Subcutaneous abdominal adipose tissue (tissue), 5 donors: ENCODE data around the gene OPRPN.

Source experiments
- H3K27ac ChIP-seq: one replicate; pipeline ENCODE4 v1.7.0; 2013; ENCODE audit warnings: low read depth, mild to moderate bottlenecking, inconsistent platforms, low read length, moderate library complexity
- H3K27me3 ChIP-seq, 5 donors: one replicate each; pipeline ENCODE4 v1.7.0; 2013; ENCODE audit warnings: low read length in 5 of 5, inconsistent platforms in 1 of 5; ENCODE audit not compliant: control insufficient read depth in 5 of 5, insufficient read depth in 4 of 5
- H3K36me3 ChIP-seq, 5 donors: one replicate each; pipeline ENCODE4 v1.7.0; 2013; ENCODE audit warnings: low read length in 5 of 5; ENCODE audit not compliant: control insufficient read depth in 5 of 5, insufficient read depth in 5 of 5
- H3K4me1 ChIP-seq, 5 donors: one replicate each; pipeline ENCODE4 v1.7.0; 2013; ENCODE audit warnings: low read length in 5 of 5, mild to moderate bottlenecking in 3 of 5, moderate library complexity in 1 of 5; ENCODE audit not compliant: control insufficient read depth in 5 of 5, insufficient read depth in 5 of 5
- H3K4me3 ChIP-seq, 5 donors: one replicate each; pipeline ENCODE4 v1.7.0; 2013; ENCODE audit warnings: low read length in 5 of 5, low read depth in 1 of 5
- H3K9ac ChIP-seq, 5 donors: one replicate each; pipeline ENCODE4 v1.7.0; 2013; ENCODE audit warnings: low read length in 5 of 5, mild to moderate bottlenecking in 4 of 5, moderate library complexity in 3 of 5
- H3K9me3 ChIP-seq, 5 donors: one replicate each; pipeline ENCODE4 v1.7.0; 2013; ENCODE audit warnings: low read length in 5 of 5; ENCODE audit not compliant: control insufficient read depth in 5 of 5
- donor health status: healthy.
- donor health status: healthy.
- donor health status: healthy.
- donor health status: healthy.
- donor health status: healthy.

Gene OPRPN, protein sequence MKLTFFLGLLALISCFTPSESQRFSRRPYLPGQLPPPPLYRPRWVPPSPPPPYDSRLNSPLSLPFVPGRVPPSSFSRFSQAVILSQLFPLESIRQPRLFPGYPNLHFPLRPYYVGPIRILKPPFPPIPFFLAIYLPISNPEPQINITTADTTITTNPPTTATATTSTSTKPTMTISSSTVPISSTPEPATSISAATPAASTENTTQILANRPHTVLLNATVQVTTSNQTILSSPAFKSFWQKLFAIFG

GRCh38 chr4:70397580-70397979 lies at the start of gene OPRPN:
TSS of gene OPRPN (plus strand) at chr4:70397940. CDS start at chr4:70399286, 1,346 bp downstream.
- Histone ChIP-seq H3K9me3 (no peaks in the 10 kb centered on the region), H3K36me3 (no peaks in the 10 kb centered on the region), H3K27ac (no peak within 1 kb of the TSS), H3K4me3 (no peak within 1 kb of the TSS), H3K9ac (no peak within 1 kb of the TSS), H3K4me1 (no peaks in the 10 kb centered on the region), H3K27me3 (no peaks in the 10 kb centered on the region)

GRCh38 chr4:70356185-70356584 lies 41.6 kb upstream of the OPRPN start:
- Histone ChIP-seq H3K9ac (no peak overlapping the region), H3K27ac (no peak overlapping the region), H3K4me1 (no peaks in the 10 kb centered on the region), H3K27me3 (no peaks in the 10 kb centered on the region), H3K36me3 (no peaks in the 10 kb centered on the region), H3K9me3 (peaks cover 0 to 3% (median 0%) of the 10 kb centered on the region in 5 donors), H3K4me3 (no peak overlapping the region)

DNA sequence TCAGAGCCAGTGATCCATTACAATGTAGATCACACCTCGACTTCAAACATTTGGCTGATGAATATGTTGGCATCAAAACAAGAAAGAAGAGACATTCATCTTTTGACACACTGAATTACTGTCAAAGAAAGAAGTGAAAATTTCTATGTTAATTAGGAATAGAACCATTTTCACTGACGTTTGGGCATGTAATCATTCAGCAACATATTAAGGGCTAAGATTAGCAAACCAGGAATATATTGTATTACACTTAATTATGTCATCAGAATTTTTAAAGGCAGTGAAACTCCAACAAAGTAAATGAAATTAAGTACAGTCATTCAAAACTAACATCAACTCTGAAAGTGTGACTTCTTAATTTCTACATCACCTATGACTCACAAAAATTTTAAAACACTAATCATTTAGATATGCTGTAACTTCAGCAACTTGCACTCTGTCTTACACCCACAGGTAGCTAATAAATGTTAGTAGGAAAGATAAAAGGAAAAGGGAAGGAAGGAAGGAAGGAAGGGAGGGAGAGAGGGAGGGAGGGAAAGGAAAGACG lies 38.6 kb upstream of the OPRPN start:
- H3K4me1 ChIP-seq: no peaks in the 10 kb centered on the region
- H3K9ac ChIP-seq: no peak overlapping the region
- H3K9me3 ChIP-seq: peaks cover 0 to 3% (median 0%) of the 10 kb centered on the region in 5 donors
- no peaks in the 10 kb centered on the region for H3K36me3 ChIP-seq
- no peak overlapping the region for H3K4me3 ChIP-seq
- H3K27me3 ChIP-seq: no peaks in the 10 kb centered on the region
- no peak overlapping the region for H3K27ac ChIP-seq

- H3K9me3 ChIP-seq: peaks cover 0 to under 1% (median 0%) of the 10 kb centered on the region in 5 donors
- H3K4me1 ChIP-seq: no peaks in the 10 kb centered on the region
- H3K27me3 ChIP-seq: no peaks in the 10 kb centered on the region
- H3K9ac ChIP-seq: no peak within 1 kb of the TSS
- no peak within 1 kb of the TSS for H3K27ac ChIP-seq
- no peak within 1 kb of the TSS for H3K4me3 ChIP-seq
- H3K36me3 ChIP-seq: no peaks in the 10 kb centered on the region
Observed at GRCh38 chr4:70360460-70360859, 37.3 kb upstream of the OPRPN start, which contains the start of gene SMR3A. TSS of gene SMR3A (plus strand) at chr4:70360760. CDS start at chr4:70362116, 1,356 bp downstream.

- Histone ChIP-seq H3K36me3 (no peaks in the 10 kb centered on the region), H3K9me3 (no peaks in the 10 kb centered on the region), H3K27ac (no peak overlapping the region), H3K27me3 (no peaks in the 10 kb centered on the region), H3K4me1 (peaks cover 0 to 9% (median 0%) of the 10 kb centered on the region in 5 donors), H3K4me3 (no peak overlapping the region), H3K9ac (no peak overlapping the region)
Observed at GRCh38 chr4:70364002-70364401, 33.7 kb upstream of the OPRPN start.

DNA sequence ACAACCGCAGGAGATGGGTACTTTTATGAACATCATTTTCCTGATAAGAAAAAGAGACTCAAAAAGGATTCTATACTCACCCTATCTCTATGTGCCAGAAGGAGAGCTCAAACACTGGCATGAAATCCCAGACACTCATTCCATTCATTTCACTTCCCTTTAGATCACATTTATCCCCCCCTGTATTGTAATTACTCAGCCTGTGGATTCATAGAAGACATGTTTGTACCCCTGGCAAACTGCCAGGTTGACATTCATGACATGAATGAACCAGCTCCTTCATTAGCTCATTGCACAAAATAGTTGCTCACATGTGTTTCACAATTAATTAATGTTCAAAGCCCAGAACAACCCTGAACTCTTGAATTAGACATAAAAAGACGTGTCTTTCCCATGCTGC lies 32.3 kb upstream of the OPRPN start:
- H3K9ac ChIP-seq: no peak overlapping the region
- peaks cover 0 to 9% (median 0%) of the 10 kb centered on the region in 5 donors for H3K4me1 ChIP-seq
- H3K36me3 ChIP-seq: no peaks in the 10 kb centered on the region
- no peak overlapping the region for H3K4me3 ChIP-seq
- H3K9me3 ChIP-seq: no peaks in the 10 kb centered on the region
- H3K27ac ChIP-seq: no peak overlapping the region
- no peaks in the 10 kb centered on the region for H3K27me3 ChIP-seq

DNA sequence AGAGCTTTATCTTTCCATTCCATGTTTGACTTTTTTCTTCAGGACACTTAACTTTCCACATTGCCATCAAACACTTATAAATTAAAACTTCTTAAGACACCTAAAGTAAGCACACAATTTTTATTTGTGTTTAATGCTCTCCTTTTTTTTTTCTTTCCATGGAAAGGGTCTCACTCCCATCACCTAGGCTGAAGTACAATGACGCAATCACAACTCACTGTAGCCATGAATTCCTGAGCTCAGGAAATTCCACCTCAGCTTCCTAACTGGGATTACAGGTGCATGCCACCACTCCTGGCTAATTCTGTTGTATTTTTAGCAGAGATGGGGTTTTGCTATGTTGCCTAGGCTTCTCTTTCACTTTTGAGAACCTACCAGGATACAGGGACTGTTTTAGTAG lies 29.9 kb upstream of the OPRPN start:
- H3K9me3 ChIP-seq: no peaks in the 10 kb centered on the region
- no peak overlapping the region for H3K4me3 ChIP-seq
- H3K36me3 ChIP-seq: no peaks in the 10 kb centered on the region
- H3K9ac ChIP-seq: no peak overlapping the region
- no peaks in the 10 kb centered on the region for H3K27me3 ChIP-seq
- no peak overlapping the region for H3K27ac ChIP-seq
- H3K4me1 ChIP-seq: peaks cover 0 to 9% (median 0%) of the 10 kb centered on the region in 5 donors

- H3K27me3 ChIP-seq: no peaks in the 10 kb centered on the region
- H3K9me3 ChIP-seq: no peaks in the 10 kb centered on the region
- H3K4me3 ChIP-seq: no peak overlapping the region
- no peaks in the 10 kb centered on the region for H3K36me3 ChIP-seq
- H3K9ac ChIP-seq: no peak overlapping the region
- H3K27ac ChIP-seq: no peak overlapping the region
- peaks cover 0 to 2% (median 0%) of the 10 kb centered on the region in 5 donors for H3K4me1 ChIP-seq
Observed at GRCh38 chr4:70371987-70372386, 25.8 kb upstream of the OPRPN start.

DNA sequence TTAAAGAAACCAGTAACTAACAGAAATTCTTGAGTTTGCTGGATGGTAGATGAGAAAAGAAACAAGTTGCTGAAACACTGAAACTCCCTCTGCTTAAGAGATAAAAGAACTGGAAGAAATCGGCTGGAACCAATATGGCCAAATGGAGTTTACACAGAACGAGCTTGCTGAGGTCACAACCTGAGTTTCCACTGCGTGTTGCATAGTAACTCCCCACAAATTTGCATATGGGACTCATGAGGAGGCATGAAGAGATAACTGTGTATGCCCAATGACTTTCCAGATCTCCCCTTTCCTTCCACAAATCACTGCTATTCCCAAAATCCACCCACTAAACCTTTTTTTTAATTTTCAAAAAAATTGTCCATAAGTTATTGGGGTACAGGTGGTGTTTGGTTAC lies 25.0 kb upstream of the OPRPN start:
- Histone ChIP-seq H3K27ac (no peak overlapping the region), H3K36me3 (no peaks in the 10 kb centered on the region), H3K27me3 (no peaks in the 10 kb centered on the region), H3K4me1 (no peaks in the 10 kb centered on the region), H3K9ac (no peak overlapping the region), H3K4me3 (no peak overlapping the region), H3K9me3 (no peaks in the 10 kb centered on the region)

DNA sequence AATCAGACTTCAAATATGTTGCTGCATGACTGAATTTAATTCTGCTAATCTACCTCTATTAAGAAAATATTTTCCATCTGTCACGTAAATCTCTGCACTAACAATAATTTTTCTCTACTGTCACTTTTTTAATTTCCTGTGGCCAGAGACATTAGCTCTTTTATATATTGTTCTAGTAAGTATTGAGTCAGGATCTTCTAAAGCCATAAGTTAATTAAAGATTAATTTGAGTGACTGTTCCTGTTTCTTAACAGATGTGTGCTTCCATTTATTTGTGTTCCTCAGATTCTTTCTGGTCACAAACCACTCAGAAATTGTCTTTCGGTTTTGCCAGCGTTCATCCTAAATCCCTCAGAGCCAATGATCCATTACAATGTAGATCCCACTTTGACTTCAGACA lies 17.2 kb upstream of the OPRPN start:
- Histone ChIP-seq H3K36me3 (no peaks in the 10 kb centered on the region), H3K9me3 (no peaks in the 10 kb centered on the region), H3K9ac (no peak overlapping the region), H3K4me3 (no peak overlapping the region), H3K27me3 (no peaks in the 10 kb centered on the region), H3K27ac (no peak overlapping the region), H3K4me1 (no peaks in the 10 kb centered on the region)
